K562 (cell line): ENCODE measurements around the gene KLK15. TPM values are rescaled to one million over a fixed set of nuclear protein-coding genes. Genes with fewer than 3 reads are reported as not detected.

Source experiments
- ATAC-seq: fragments of 200-7000 bp; cut with Tn5 transposase; 3 replicates; pipeline ENCODE4 v1.9.1; 2020; ENCODE audit warnings: moderate library complexity
- BruUV-seq: library from RNA; stranded (reverse); fragments of 400-500 nt; replicated peaks from 2 replicates; lab custom pipeline; 2021; lab: Mats Ljungman, UMichigan
- CTCF ChIA-PET: fragments of 300-600 bp; formaldehyde crosslinking; extraction: SDS; loops from one replicate; lab custom pipeline; 2021; ENCODE audit warnings: low intra/inter-chr PET ratio; lab: Yijun Ruan, JAX
- POLR2A ChIA-PET: fragments of 300-600, 350-650 bp; sonication (Branson Sonifier 250); formaldehyde crosslinking; extraction: SDS; loops from one replicate; lab custom pipeline; 2021; ENCODE audit warnings: antibody characterized with exemption, inconsistent platforms; lab: Yijun Ruan, JAX
- DNase-seq, 4 experiments: peaks; one replicate each; pipeline versions ENCODE4 v3.0.0 to v3.0.0-alpha.2; 2011 to 2018; ENCODE audit warnings: low spot score in 3 of 4, mixed read lengths in 3 of 4; ENCODE audit errors: extremely low read depth in 1 of 4
- FAIRE-seq: peaks from 2 replicates; lab custom pipeline; 2011; peaks lifted over from hg19 to GRCh38; lab: Jason Lieb, UNC
- H2AFZ ChIP-seq: 2 replicates; pipeline ENCODE4 v1.6.0; 2011; ENCODE audit warnings: low read depth, low read length, control low read depth, inconsistent platforms
- H3K27ac ChIP-seq: fragments of 200-600 bp; 3 replicates; pipeline ENCODE4 v1.8.0; 2011; ENCODE audit warnings: low read depth, mild to moderate bottlenecking, control low read depth, inconsistent platforms, low read length, moderate library complexity, mixed read lengths; ENCODE audit errors: extremely low read depth
- H3K27me3 ChIP-seq, 2 experiments: fragments of 300-600 bp in 1 of 2; 2 replicates in 1 of 2; 3 replicates in 1 of 2; pipeline versions ENCODE4 v1.6.0 to v1.8.0; 2011; ENCODE audit warnings: inconsistent platforms in 2 of 2, low read length in 2 of 2, mild to moderate bottlenecking in 1 of 2, mixed read lengths in 1 of 2, moderate library complexity in 1 of 2; ENCODE audit not compliant: control insufficient read depth in 2 of 2, insufficient read depth in 2 of 2
- H3K36me3 ChIP-seq: fragments of 300-600 bp; 3 replicates; pipeline ENCODE4 v1.8.0; 2011; ENCODE audit warnings: mild to moderate bottlenecking, low read length, inconsistent platforms; ENCODE audit not compliant: control insufficient read depth, insufficient read depth
- H3K4me1 ChIP-seq, 2 experiments: fragments of 200-600 bp in 1 of 2; replicated peaks in 1 of 2; 2 replicates in 1 of 2; 3 replicates in 1 of 2; pipeline versions ENCODE4 v1.5.1 to v1.8.0; 2011; ENCODE audit warnings: inconsistent platforms in 2 of 2, low read length in 2 of 2, mild to moderate bottlenecking in 1 of 2, mixed read lengths in 1 of 2, moderate library complexity in 1 of 2; ENCODE audit not compliant: control insufficient read depth in 2 of 2, insufficient read depth in 2 of 2
- H3K4me2 ChIP-seq: 2 replicates; pipeline ENCODE4 v1.6.1; 2011; ENCODE audit warnings: low read length, control low read depth, inconsistent platforms, mixed read lengths; ENCODE audit not compliant: insufficient read depth
- H3K4me3 ChIP-seq: fragments of 200-600 bp; sonication (generic), shearing (Covaris generic); 2 replicates; pipeline ENCODE4 v1.5.1; 2016; ENCODE audit warnings: control low read depth, inconsistent platforms
- H3K79me2 ChIP-seq: fragments of 200-600 bp; 3 replicates; pipeline ENCODE4 v1.8.0; 2011; ENCODE audit warnings: low read length, inconsistent platforms; ENCODE audit not compliant: control insufficient read depth, insufficient read depth
- H3K9ac ChIP-seq, 2 experiments: 2 replicates each; pipeline versions ENCODE4 v1.6.0 to v1.6.1; 2011; ENCODE audit warnings: low read depth in 2 of 2, low read length in 2 of 2, control low read depth in 1 of 2, inconsistent platforms in 1 of 2, mild to moderate bottlenecking in 1 of 2, mixed read lengths in 1 of 2; ENCODE audit not compliant: insufficient read depth in 1 of 2
- H3K9me1 ChIP-seq: one replicate; pipeline ENCODE4 v1.6.0; 2011; ENCODE audit warnings: inconsistent platforms, mild to moderate bottlenecking, low read length, moderate library complexity; ENCODE audit not compliant: control insufficient read depth, insufficient read depth
- H3K9me3 ChIP-seq: replicated peaks from 2 replicates; pipeline ENCODE4 v1.5.1; 2011; ENCODE audit warnings: low read depth, low read length, inconsistent platforms; ENCODE audit not compliant: control insufficient read depth, insufficient read depth
- H4K20me1 ChIP-seq: replicated peaks from 2 replicates; pipeline ENCODE4 v1.6.1; 2011; ENCODE audit warnings: low read length, inconsistent platforms, mixed read lengths; ENCODE audit not compliant: control insufficient read depth, insufficient read depth
- EGR1 ChIP-seq: fragments of 450-650 bp; conservative IDR thresholded peaks from 2 replicates; pipeline ENCODE4 v1.6.1; 2017; ENCODE audit warnings: mild to moderate bottlenecking
- ZNF584 ChIP-seq: fragments of 200-800 bp; sonication (Bioruptor generic); IDR thresholded peaks from 2 replicates; pipeline ENCODE4 v1.6.1; 2016; ENCODE audit warnings: low read depth, mild to moderate bottlenecking, missing genetic modification characterization, missing compliant biosample characterization
- WGBS: fragments of 100-300 bp; shearing (Covaris generic); methylation state at CpG from one replicate; pipeline ENCODE4 v1.1.6; 2016; ENCODE audit warnings: low coverage, mixed read lengths; ENCODE audit not compliant: insufficient coverage; ENCODE audit errors: missing lambda C conversion rate; 5-methylcytosine and 5-hydroxymethylcytosine counted together
- in situ Hi-C: fragments of 300-500 bp; cut with MboI; formaldehyde crosslinking; loops from 4 replicates; pipeline ENCODE4 v1.15.0; 2018; ENCODE audit warnings: inconsistent platforms, mixed read lengths
- intact Hi-C: fragments of 100-400 bp; cut with micrococcal nuclease; formaldehyde crosslinking; loops from 2 replicates; pipeline ENCODE4 v1.14.2; 2022
- polyA plus RNA-seq, 8 experiments: library from polyadenylated mRNA; depleted of rRNA in 4 of 8; stranded (reverse) in 5 of 8; unstranded in 3 of 8; fragments of >200 nt; fragmentation: Nextera tagmentation in 2 of 8; fragmentation: Illumina TruSeq in 1 of 8; extraction: Ambion mirVana in 2 of 8; extraction: Trizol in 1 of 8; gene quantifications; 2 replicates each; pipeline versions ENCODE4 v1.2.1 to v1.2.3, GENCODE V29; 2011 to 2014; ENCODE audit warnings: inconsistent platforms in 1 of 8, missing spikeins in 1 of 8
- total RNA-seq, 7 experiments: library from RNA; depleted of rRNA in 6 of 7; stranded (reverse); fragments of >200 nt in 6 of 7; fragmentation: Illumina TruSeq in 2 of 7; extraction: Trizol in 2 of 7; gene quantifications; 2 replicates each; pipeline versions ENCODE4 v1.2.1 to v1.2.3, GENCODE V29; 2011 to 2021; ENCODE audit warnings: low replicate concordance in 1 of 7
- TF ChIP-seq, protein P1 (sequence below): sonication (generic); formaldehyde crosslinking; IDR thresholded peaks from 2 replicates; pipeline ENCODE4 v1.8.0; 2022; ENCODE audit warnings: mild to moderate bottlenecking, low read depth, missing genetic modification reagents

Gene KLK15
- total and polyA plus RNA-seq, 9 of the 15 experiments (the other 6 are each of a cell fraction or from before 2014, with no cell fraction given) = not detected

DNA sequence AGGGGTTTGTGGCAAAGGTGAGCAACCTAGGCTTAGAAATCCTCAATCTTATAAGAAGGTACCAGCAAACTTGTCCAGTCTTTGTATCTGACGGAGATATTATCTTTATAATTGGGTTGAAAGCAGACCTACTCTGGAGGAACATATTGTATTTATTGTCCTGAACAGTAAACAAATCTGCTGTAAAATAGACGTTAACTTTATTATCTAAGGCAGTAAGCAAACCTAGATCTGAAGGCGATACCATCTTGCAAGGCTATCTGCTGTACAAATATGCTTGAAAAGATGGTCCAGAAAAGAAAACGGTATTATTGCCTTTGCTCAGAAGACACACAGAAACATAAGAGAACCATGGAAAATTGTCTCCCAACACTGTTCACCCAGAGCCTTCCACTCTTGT is 36.1 kb upstream of the KLK15 start:
- no TSS peak for BruUV-seq
- Histone ChIP-seq H3K79me2 (no peaks in the 10 kb centered on the region), H3K9ac (no peak overlapping the region), H3K27ac (no peak overlapping the region), H2AFZ (peak overlapping the region; percentile 97), H3K4me1 (peaks cover 4 to 7% of the 10 kb centered on the region in 2 experiments; a peak in 4 of 5 replicates), H3K9me1 (no peaks in the 10 kb centered on the region), H4K20me1 (no peaks in the 10 kb centered on the region), H3K36me3 (no peaks in the 10 kb centered on the region), H3K4me2 (no peak overlapping the region), H3K27me3 (peaks cover 11 to 20% of the 10 kb centered on the region in 2 experiments; a peak in 3 of 5 replicates), H3K9me3 (0 out of 2 replicates have a peak, but pooled peaks cover 4% of the 10 kb centered on the region), H3K4me3 (no peak overlapping the region)
- 34% methylated on average over 4 of the region's 4 CpGs for WGBS
- in situ Hi-C loops = no loop called here
- ATAC-seq (no peak), DNase-seq (no peak), FAIRE-seq (no peak)
- CTCF ChIA-PET = no interaction called here
- intact Hi-C loops = no loop called here
- TF ChIP-seq, protein P1, sequence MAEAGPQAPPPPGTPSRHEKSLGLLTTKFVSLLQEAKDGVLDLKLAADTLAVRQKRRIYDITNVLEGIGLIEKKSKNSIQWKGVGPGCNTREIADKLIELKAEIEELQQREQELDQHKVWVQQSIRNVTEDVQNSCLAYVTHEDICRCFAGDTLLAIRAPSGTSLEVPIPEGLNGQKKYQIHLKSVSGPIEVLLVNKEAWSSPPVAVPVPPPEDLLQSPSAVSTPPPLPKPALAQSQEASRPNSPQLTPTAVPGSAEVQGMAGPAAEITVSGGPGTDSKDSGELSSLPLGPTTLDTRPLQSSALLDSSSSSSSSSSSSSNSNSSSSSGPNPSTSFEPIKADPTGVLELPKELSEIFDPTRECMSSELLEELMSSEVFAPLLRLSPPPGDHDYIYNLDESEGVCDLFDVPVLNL (CRISPR knock-in tag) = no peak
- TF ChIP-seq EGR1 (no peak), ZNF584 (CRISPR knock-in tag) (no peak)
- POLR2A ChIA-PET = interaction anchor here (1.3 kb wide), 1 partner anchor 74 kb away, joined by 5 read pairs; no protein-coding TSS in a partner anchor
